Activated CD8-positive, alpha-beta T cell treated with anti-CD3 and anti-CD28 coated beads for 36 hours (primary cell): Measurements from ENCODE around the gene TDRD12. TPM values are rescaled to one million over a fixed set of nuclear protein-coding genes. Genes with fewer than 3 reads are reported as not detected.
"Not testable (repeated sequence)": the region's sequence is repeated elsewhere in the genome, so short reads cannot be mapped to it uniquely, and the experiment has no call there.

Experiments
- ATAC-seq: fragments of 200-7000 bp; cut with Tn5 transposase; one replicate; pipeline ENCODE4 v1.10.0; 2021; ENCODE audit warnings: mild to moderate bottlenecking, moderate library complexity
- CTCF ChIA-PET: fragments of 350-600 bp; sonication (Branson Sonifier 250); formaldehyde crosslinking; loops from one replicate; lab custom pipeline; 2021; ENCODE audit warnings: antibody characterized with exemption; lab: Charles Lee
- POLR2A ChIA-PET: fragments of 350-600 bp; sonication (Branson Sonifier 250); formaldehyde crosslinking; loops from one replicate; lab custom pipeline; 2021; ENCODE audit warnings: antibody characterized with exemption; lab: Charles Lee
- DNase-seq: peaks from one replicate; pipeline ENCODE4 v3.0.0-alpha.2; 2020
- H3K27ac Mint-ChIP-seq: one replicate; pipeline ENCODE4 v1.8.0; 2021; ENCODE audit warnings: mild to moderate bottlenecking, mixed read lengths
- H3K27me3 Mint-ChIP-seq: one replicate; pipeline ENCODE4 v1.8.0; 2021; ENCODE audit warnings: mixed read lengths
- H3K36me3 Mint-ChIP-seq: one replicate; pipeline ENCODE4 v1.8.0; 2021; ENCODE audit warnings: low read depth, mixed read lengths
- H3K4me1 Mint-ChIP-seq: one replicate; pipeline ENCODE4 v1.8.0; 2021; ENCODE audit warnings: low read depth, mixed read lengths
- H3K4me3 Mint-ChIP-seq: one replicate; pipeline ENCODE4 v1.8.0; 2021; ENCODE audit warnings: mild to moderate bottlenecking, moderate library complexity, mixed read lengths
- H3K9me3 Mint-ChIP-seq: one replicate; pipeline ENCODE4 v1.8.0; 2021; ENCODE audit warnings: mixed read lengths
- intact Hi-C: fragments of 100-400 bp; cut with micrococcal nuclease; formaldehyde crosslinking; loops from one replicate; pipeline ENCODE4 v1.10.0; 2022
- total RNA-seq, 2 experiments: library from RNA; stranded (reverse); gene quantifications; one replicate each; pipeline ENCODE4 v1.2.3, GENCODE V29; 2021
- TF ChIP-seq, protein P1 (sequence below): fragments of 200-600 bp; IDR thresholded peaks from one replicate; pipeline ENCODE4 v1.8.0; 2022; ENCODE audit warnings: antibody characterized with exemption, mild to moderate bottlenecking

TDRD12 gene
- total RNA-seq, 2 experiments from 2014 or later: 0.13 TPM; not detected in 1

DNA sequence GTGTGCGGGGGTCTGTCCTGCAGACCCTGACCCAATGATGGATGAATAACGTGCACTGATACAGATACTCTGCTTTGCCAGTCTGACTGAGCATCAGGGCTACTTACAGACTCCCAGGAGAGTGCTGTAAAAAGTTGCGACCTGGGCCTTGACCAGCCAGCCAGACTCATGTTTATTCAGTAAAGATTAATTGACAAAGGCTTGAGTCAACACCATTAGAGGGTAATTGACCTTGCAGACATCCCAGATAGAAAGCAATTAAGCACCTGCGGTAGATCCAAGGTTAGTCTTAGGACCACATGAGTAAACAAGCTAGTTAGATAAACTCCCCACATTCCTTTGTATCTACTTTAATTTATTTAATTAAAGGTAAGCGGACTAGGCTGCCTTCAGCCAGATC is 17.6 kb upstream of the TDRD12 start:
- DNase-seq (no peak), ATAC-seq (no peak)
- Mint-ChIP-seq H3K27me3 (no peaks in the 10 kb centered on the region), H3K4me3 (no peak overlapping the region), H3K36me3 (peaks cover 80% of the 10 kb centered on the region), H3K9me3 (peaks cover 18% of the 10 kb centered on the region), H3K27ac (no peak overlapping the region), H3K4me1 (peaks cover 21% of the 10 kb centered on the region)
- intact Hi-C loops: no loop called here
- CTCF ChIA-PET: no interaction called here
- TF ChIP-seq, protein P1, sequence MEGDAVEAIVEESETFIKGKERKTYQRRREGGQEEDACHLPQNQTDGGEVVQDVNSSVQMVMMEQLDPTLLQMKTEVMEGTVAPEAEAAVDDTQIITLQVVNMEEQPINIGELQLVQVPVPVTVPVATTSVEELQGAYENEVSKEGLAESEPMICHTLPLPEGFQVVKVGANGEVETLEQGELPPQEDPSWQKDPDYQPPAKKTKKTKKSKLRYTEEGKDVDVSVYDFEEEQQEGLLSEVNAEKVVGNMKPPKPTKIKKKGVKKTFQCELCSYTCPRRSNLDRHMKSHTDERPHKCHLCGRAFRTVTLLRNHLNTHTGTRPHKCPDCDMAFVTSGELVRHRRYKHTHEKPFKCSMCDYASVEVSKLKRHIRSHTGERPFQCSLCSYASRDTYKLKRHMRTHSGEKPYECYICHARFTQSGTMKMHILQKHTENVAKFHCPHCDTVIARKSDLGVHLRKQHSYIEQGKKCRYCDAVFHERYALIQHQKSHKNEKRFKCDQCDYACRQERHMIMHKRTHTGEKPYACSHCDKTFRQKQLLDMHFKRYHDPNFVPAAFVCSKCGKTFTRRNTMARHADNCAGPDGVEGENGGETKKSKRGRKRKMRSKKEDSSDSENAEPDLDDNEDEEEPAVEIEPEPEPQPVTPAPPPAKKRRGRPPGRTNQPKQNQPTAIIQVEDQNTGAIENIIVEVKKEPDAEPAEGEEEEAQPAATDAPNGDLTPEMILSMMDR: no peak
- POLR2A ChIA-PET: no interaction called here

DNA sequence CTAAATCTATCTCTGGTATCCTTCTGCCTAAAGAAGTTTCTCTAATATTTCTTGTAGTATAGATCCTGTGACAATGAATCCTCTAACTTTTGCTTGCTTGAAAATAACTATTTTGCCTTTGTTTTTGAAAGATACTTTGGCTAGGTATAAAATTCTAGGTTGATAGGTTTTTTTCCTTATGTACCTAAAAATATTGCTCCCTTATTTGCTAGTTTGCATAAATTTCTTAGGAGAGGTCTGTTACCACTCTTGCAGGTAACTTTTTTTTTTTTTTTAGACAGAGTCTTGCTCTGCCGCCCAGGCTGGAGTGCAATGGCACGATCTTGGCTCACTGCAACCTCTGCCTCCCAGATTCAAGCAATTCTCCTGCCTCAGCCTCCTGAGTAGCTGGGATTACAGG is 15.6 kb upstream of the TDRD12 start:
- H3K4me3 Mint-ChIP-seq, CTCF ChIA-PET, DNase-seq, H3K27ac Mint-ChIP-seq, intact Hi-C loops, ATAC-seq, H3K27me3 Mint-ChIP-seq: not testable (repeated sequence)
- peaks cover 14% of the 10 kb centered on the region for H3K9me3 Mint-ChIP-seq
- POLR2A ChIA-PET: interaction anchor here (0.6 kb wide), 1 partner anchor 11 kb away, joined by 3 read pairs; no protein-coding TSS in a partner anchor
- peaks cover 23% of the 10 kb centered on the region for H3K4me1 Mint-ChIP-seq
- H3K36me3 Mint-ChIP-seq: peaks cover 67% of the 10 kb centered on the region

DNA sequence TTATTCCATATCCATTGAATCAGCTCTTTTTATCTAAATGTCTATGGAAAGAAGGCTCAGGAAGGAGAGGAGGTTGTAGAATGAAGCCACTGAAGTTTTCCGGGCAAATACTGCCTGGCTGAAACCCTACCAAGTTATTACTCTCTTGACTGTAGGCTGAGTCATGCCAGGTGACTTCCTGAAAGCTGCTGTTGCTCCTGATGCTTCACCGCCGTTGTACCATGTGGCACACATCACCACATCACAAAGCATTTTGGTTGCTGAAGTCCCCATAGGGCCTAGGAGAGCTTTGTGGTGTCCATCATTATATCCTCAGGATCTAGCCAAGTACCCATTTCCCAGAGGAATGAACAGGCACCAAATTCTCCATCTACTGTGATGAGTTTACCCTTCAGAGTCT is 11.1 kb upstream of the TDRD12 start:
- peak overlapping the region; percentile 68 for H3K27ac Mint-ChIP-seq
- H3K27me3 Mint-ChIP-seq: no peaks in the 10 kb centered on the region
- no peak overlapping the region for H3K4me3 Mint-ChIP-seq
- POLR2A ChIA-PET: interaction anchor here (0.7 to 1.0 kb wide), 5 partner anchors 9 to 407 kb away, joined by 3 to 8 read pairs (median 3); partner anchors contain the start of gene NUDT19
- intact Hi-C loops: no loop called here
- TF ChIP-seq, protein P1: no peak
- peaks cover 5% of the 10 kb centered on the region for H3K9me3 Mint-ChIP-seq
- CTCF ChIA-PET: interaction anchor here (1.2 kb wide), 1 partner anchor 33 kb away, joined by 3 read pairs; the partner anchor contains the start of genes ANKRD27 and RGS9BP
- peak; percentile 66 for DNase-seq
- peaks cover 15% of the 10 kb centered on the region for H3K4me1 Mint-ChIP-seq
- H3K36me3 Mint-ChIP-seq: peaks cover 51% of the 10 kb centered on the region
- peak; percentile 95 for ATAC-seq

DNA sequence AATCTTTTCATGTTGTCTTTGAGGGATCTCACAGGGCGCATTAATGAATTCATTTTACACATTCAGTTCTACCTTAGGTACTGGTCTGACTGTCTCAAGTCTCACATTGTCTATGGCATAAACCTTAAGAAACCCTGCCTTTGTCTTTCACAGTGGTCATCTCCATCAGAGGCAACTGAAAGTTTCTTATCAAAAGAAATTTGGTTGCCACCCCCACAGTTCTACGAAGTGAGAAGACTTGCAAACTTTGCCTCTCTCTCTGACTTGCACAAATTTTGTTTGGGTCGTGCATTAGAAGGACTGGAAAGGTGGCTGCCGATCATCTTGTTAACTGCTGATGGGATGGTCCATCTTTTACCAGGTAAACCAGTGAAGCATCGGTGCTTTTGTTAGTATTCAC is 10.5 kb upstream of the TDRD12 start:
- peaks cover 2% of the 10 kb centered on the region for H3K9me3 Mint-ChIP-seq
- peak overlapping the region; percentile 68 for H3K27ac Mint-ChIP-seq
- no peak for ATAC-seq
- H3K27me3 Mint-ChIP-seq: no peaks in the 10 kb centered on the region
- ChIA-PET CTCF (interaction anchor here (1.2 kb wide), 1 partner anchor 34 kb away, joined by 3 read pairs; the partner anchor contains the start of genes ANKRD27 and RGS9BP), POLR2A (interaction anchor here (0.8 kb wide), 2 partner anchors 16 to 407 kb away, joined by 3 read pairs; no protein-coding TSS in a partner anchor)
- peaks cover 15% of the 10 kb centered on the region for H3K4me1 Mint-ChIP-seq
- no peak for DNase-seq
- TF ChIP-seq, protein P1: no peak
- H3K36me3 Mint-ChIP-seq: peaks cover 49% of the 10 kb centered on the region
- intact Hi-C loops: no loop called here
- no peak overlapping the region for H3K4me3 Mint-ChIP-seq

DNA sequence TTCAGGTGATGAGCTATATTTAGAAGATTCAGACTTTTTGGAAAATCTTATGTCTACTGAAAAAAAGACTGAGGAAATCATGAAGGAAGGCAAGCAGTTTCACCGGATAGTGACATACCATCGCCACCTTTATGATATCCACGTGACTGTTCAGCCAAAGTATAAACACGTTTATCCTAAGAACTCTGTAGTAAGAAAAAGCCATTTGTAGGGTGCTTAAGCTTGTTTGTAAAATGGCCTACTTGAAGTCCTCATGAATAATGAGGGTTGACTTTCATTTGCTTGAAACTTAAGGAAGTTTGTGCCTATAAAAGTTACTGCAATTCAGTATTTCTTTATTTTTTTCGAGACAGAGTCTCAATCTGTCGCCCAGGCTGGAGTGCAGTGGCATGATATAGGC is 7.8 kb upstream of the TDRD12 start:
- no peak overlapping the region for H3K27ac Mint-ChIP-seq
- ChIA-PET CTCF (interaction anchor here (0.8 to 1.3 kb wide), 2 partner anchors 22 to 37 kb away, joined by 3 read pairs; no protein-coding TSS in a partner anchor), POLR2A (interaction anchor here (0.6 to 1.0 kb wide), 2 partner anchors 19 to 365 kb away, joined by 3 read pairs; no protein-coding TSS in a partner anchor)
- intact Hi-C loops: no loop called here
- H3K9me3 Mint-ChIP-seq: no peaks in the 10 kb centered on the region
- peaks cover 44% of the 10 kb centered on the region for H3K36me3 Mint-ChIP-seq
- TF ChIP-seq, protein P1: no peak
- no peak overlapping the region for H3K4me3 Mint-ChIP-seq
- H3K4me1 Mint-ChIP-seq: peaks cover 15% of the 10 kb centered on the region
- DNase-seq (no peak), ATAC-seq (no peak)
- no peaks in the 10 kb centered on the region for H3K27me3 Mint-ChIP-seq

DNA sequence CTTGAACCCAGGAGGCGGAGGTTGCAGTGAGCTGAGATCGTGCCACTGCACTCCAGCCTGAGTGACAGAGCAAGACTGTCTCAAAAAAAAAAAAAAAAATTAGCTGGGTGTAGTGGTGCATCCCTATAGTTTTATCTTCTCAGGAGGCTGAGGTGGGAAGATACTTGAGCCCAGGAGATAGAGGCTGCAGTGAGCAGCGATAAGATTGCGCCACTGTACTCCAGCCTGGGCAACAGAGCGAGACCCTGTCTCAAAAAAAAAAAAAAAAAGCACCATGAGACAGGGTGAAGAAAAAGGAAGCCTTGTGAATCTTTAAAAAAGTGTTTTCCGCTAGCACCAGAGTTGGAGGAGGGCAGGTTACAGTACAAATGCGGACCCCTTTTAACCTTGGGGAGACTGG is 3.4 kb upstream of the TDRD12 start:
- POLR2A ChIA-PET: interaction anchor here (0.8 to 2.9 kb wide), 2 partner anchors 8 to 89 kb away, joined by 3 to 8 read pairs; no protein-coding TSS in a partner anchor
- ATAC-seq, DNase-seq, H3K4me1 Mint-ChIP-seq, H3K27ac Mint-ChIP-seq, H3K4me3 Mint-ChIP-seq, H3K9me3 Mint-ChIP-seq, CTCF ChIA-PET, H3K27me3 Mint-ChIP-seq, intact Hi-C loops: not testable (repeated sequence)
- H3K36me3 Mint-ChIP-seq: peaks cover 27% of the 10 kb centered on the region
